Thoracic aorta (tissue), 2 donors: ENCODE measurements around the gene RSPO4. TPM values are rescaled to one million over a fixed set of nuclear protein-coding genes. Genes with fewer than 3 reads are reported as not detected.

ENCODE experiments used
- ATAC-seq: fragments of 150-250 bp; one replicate; pipeline ENCODE4 v1.8.0; 2017; ENCODE audit warnings: low read depth; ENCODE audit not compliant: insufficient number of reproducible peaks, low FRiP score
- DNase-seq: peaks from one replicate; pipeline ENCODE4 v3.0.0-alpha.2; 2020; ENCODE audit warnings: low spot score
- H3K27ac ChIP-seq, 2 donors: fragments of 200-600 bp; sonication (generic); 1 replicate in 1 of 2; 2 replicates in 1 of 2; pipeline ENCODE4 v1.5.1; 2016; ENCODE audit warnings: mild to moderate bottlenecking in 2 of 2, moderate library complexity in 2 of 2
- H3K27me3 ChIP-seq: fragments of 200-600 bp; sonication (generic); replicated peaks from 2 replicates; pipeline ENCODE4 v1.6.0; 2016; ENCODE audit warnings: mild to moderate bottlenecking; ENCODE audit not compliant: insufficient read depth
- H3K36me3 ChIP-seq: fragments of 200-600 bp; sonication (generic); one replicate; pipeline ENCODE4 v1.5.1; 2016
- H3K4me1 ChIP-seq, 2 donors: fragments of 200-600 bp; sonication (generic); 1 replicate in 1 of 2; 2 replicates in 1 of 2; pipeline versions ENCODE4 v1.5.1 to v1.6.0; 2016; ENCODE audit warnings: low read depth in 2 of 2, mild to moderate bottlenecking in 1 of 2; ENCODE audit not compliant: control insufficient read depth in 1 of 2
- H3K4me3 ChIP-seq: fragments of 200-600 bp; sonication (generic); 2 replicates; pipeline ENCODE4 v1.5.1; 2016; ENCODE audit warnings: mild to moderate bottlenecking
- H3K9me3 ChIP-seq: fragments of 200-600 bp; sonication (generic); 2 replicates; pipeline ENCODE4 v1.5.1; 2016
- CTCF ChIP-seq: fragments of 200-600 bp; sonication (generic); IDR thresholded peaks from one replicate; pipeline ENCODE4 v1.5.1; 2019; ENCODE audit warnings: antibody characterized with exemption
- total RNA-seq, 2 donors: library from RNA; depleted of rRNA; stranded (reverse); fragments of >200 nt; gene quantifications; one replicate each; pipeline versions ENCODE4 v1.1.0 to v1.2.3, GENCODE V29; 2016

Gene RSPO4
- total RNA-seq, 2 donors from 2014 or later = not detected

GRCh38 chr20:910870-911770, 91.0 kb downstream of the RSPO4 start:
- ATAC-seq (no peak), DNase-seq (no peak)
- Histone ChIP-seq H3K27ac (peak overlapping the region in 1 of 2 donors; percentile 13), H3K4me3 (no peak overlapping the region), H3K9me3 (no peaks in the 10 kb centered on the region), H3K27me3 (no peaks in the 10 kb centered on the region), H3K36me3 (no peaks in the 10 kb centered on the region), H3K4me1 (peaks cover 0 to 17% of the 10 kb centered on the region in 2 donors)
- no peak for TF ChIP-seq CTCF

- H3K4me3 ChIP-seq = no peak overlapping the region
- no peak for TF ChIP-seq CTCF
- no peak for DNase-seq
- no peaks in the 10 kb centered on the region for H3K36me3 ChIP-seq
- no peaks in the 10 kb centered on the region for H3K9me3 ChIP-seq
- no peaks in the 10 kb centered on the region for H3K27me3 ChIP-seq
- peak overlapping the region in 1 of 2 donors; percentile 13 for H3K27ac ChIP-seq
- peaks cover 0 to 17% of the 10 kb centered on the region in 2 donors for H3K4me1 ChIP-seq
- no peak for ATAC-seq
Observed at GRCh38 chr20:910132-910869, 91.8 kb downstream of the RSPO4 start.

- DNase-seq (no peak), ATAC-seq (no peak)
- no peak for TF ChIP-seq CTCF
- Histone ChIP-seq H3K36me3 (no peaks in the 10 kb centered on the region), H3K4me1 (peaks cover 0 to 17% of the 10 kb centered on the region in 2 donors), H3K27ac (no peak overlapping the region), H3K27me3 (no peaks in the 10 kb centered on the region), H3K9me3 (no peaks in the 10 kb centered on the region), H3K4me3 (no peak overlapping the region)
Observed at GRCh38 chr20:909641-910040, 92.5 kb downstream of the RSPO4 start.

Other genes starting within 250 kb of the RSPO4 start
- 1 to 10 TPM in 1 of 2 donors, under 1 TPM in 1; 0.54 to 1.5 TPM for gene SLC52A3, start 233.8 kb downstream of the RSPO4 start, total RNA-seq
- gene FAM110A, start 168.6 kb downstream of the RSPO4 start, total RNA-seq = 1 to 10 TPM in 1 of 2 donors, under 1 TPM in 1; 0.81 to 3.5 TPM
- 1 to 10 TPM; 1.4 to 1.6 TPM for gene ANGPT4, start 86.0 kb downstream of the RSPO4 start, total RNA-seq
- 100 to 1,000 TPM in 1 of 2 donors, 10 to 100 TPM in 1; 86.7 to 116 TPM for gene PSMF1, start 116.3 kb upstream of the RSPO4 start, total RNA-seq
- not detected for gene TMEM74B, start 182.7 kb upstream of the RSPO4 start, total RNA-seq
- 1 to 10 TPM in 1 of 2 donors, not detected in 1; 1.7 TPM for gene C20orf202, start 201.1 kb upstream of the RSPO4 start, total RNA-seq
- not detected for gene RAD21L1, start 223.7 kb upstream of the RSPO4 start, total RNA-seq